Neural crest cell (in vitro differentiated cells): ENCODE results near the gene KCNIP3. TPM values are rescaled to one million over a fixed set of nuclear protein-coding genes. Genes with fewer than 3 reads are reported as not detected.

Experiments
- DNase-seq: peaks from one replicate; pipeline ENCODE4 v3.0.0; 2021; ENCODE audit warnings: low read depth, mixed read lengths, low spot score
- H3K27ac Mint-ChIP-seq: one replicate; pipeline ENCODE4 v1.8.0; 2021; ENCODE audit warnings: mild to moderate bottlenecking, mixed read lengths; ENCODE audit not compliant: unreplicated experiment
- H3K27me3 Mint-ChIP-seq: 2 replicates; pipeline ENCODE4 v1.8.0; 2021; ENCODE audit warnings: low read depth, mild to moderate bottlenecking, mixed read lengths
- H3K36me3 Mint-ChIP-seq: 2 replicates; pipeline ENCODE4 v1.8.0; 2021; ENCODE audit warnings: low read depth, mild to moderate bottlenecking, mixed read lengths
- H3K4me1 Mint-ChIP-seq: 2 replicates; pipeline ENCODE4 v1.8.0; 2021; ENCODE audit warnings: mixed read lengths
- H3K4me3 Mint-ChIP-seq: one replicate; pipeline ENCODE4 v1.8.0; 2021; ENCODE audit warnings: mild to moderate bottlenecking, mixed read lengths
- H3K9me3 Mint-ChIP-seq: 2 replicates; pipeline ENCODE4 v1.8.0; 2021; ENCODE audit warnings: mixed read lengths
- total RNA-seq: library from RNA; stranded (reverse); gene quantifications from 2 replicates; pipeline ENCODE4 v1.2.1, GENCODE V29; 2021
- TF ChIP-seq, protein P1 (sequence below): fragments of 200-600 bp; sonication (generic); conservative IDR thresholded peaks from 2 replicates; pipeline ENCODE4 v1.5.0; 2021; ENCODE audit warnings: antibody characterized with exemption, mild to moderate bottlenecking

Gene KCNIP3
- total RNA-seq, 1 donor from 2014 or later = 2.9 TPM

DNA sequence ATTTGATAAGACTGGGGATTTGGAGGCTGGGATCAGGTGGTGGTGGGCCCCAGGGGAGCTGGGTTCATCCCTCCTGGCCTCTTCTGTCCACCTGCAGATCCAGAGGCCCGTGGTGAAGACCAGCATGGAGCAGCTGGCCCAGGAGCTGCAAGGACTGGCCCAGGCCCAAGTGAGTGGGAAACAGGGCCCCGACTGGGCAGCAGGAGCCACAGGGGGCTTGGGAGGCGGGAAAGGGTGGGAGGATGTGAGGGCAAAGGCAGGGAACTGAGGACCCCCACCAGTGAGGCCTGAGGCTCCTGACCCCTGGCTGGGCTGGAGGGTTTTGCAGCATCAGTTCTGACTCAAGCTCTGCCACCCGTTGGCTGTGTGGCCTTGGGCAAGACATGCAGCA lies 11.6 kb upstream of the KCNIP3 start:
- Mint-ChIP-seq H3K9me3 (peaks cover 3% of the 10 kb centered on the region), H3K27ac (no peak overlapping the region), H3K4me3 (no peak overlapping the region), H3K27me3 (no peaks in the 10 kb centered on the region), H3K36me3 (peaks cover 7% of the 10 kb centered on the region), H3K4me1 (no peaks in the 10 kb centered on the region)
- TF ChIP-seq, protein P1, sequence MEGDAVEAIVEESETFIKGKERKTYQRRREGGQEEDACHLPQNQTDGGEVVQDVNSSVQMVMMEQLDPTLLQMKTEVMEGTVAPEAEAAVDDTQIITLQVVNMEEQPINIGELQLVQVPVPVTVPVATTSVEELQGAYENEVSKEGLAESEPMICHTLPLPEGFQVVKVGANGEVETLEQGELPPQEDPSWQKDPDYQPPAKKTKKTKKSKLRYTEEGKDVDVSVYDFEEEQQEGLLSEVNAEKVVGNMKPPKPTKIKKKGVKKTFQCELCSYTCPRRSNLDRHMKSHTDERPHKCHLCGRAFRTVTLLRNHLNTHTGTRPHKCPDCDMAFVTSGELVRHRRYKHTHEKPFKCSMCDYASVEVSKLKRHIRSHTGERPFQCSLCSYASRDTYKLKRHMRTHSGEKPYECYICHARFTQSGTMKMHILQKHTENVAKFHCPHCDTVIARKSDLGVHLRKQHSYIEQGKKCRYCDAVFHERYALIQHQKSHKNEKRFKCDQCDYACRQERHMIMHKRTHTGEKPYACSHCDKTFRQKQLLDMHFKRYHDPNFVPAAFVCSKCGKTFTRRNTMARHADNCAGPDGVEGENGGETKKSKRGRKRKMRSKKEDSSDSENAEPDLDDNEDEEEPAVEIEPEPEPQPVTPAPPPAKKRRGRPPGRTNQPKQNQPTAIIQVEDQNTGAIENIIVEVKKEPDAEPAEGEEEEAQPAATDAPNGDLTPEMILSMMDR = no peak
- no peak for DNase-seq

DNA sequence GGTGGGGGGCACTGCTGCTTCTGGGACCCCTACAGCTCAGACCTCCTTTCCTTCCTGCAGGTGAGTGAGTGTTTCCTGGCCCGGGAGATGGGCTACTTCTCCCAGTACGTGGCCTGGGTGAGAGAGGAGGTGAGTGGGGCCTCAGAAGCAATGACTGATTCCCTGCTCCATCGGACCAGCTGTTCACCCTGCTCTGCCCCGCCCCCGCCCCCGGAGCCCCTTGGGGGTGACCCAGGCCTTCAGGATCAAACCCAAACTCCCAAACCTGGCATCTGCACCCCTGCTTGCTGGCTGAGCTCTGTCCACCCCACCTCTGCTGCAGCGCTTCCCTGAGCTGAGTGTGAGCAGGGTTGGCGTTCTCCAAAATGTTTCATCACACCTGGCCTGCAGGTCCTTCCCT lies 9.8 kb upstream of the KCNIP3 start:
- no peaks in the 10 kb centered on the region for H3K4me1 Mint-ChIP-seq
- no peaks in the 10 kb centered on the region for H3K27me3 Mint-ChIP-seq
- TF ChIP-seq, protein P1 = no peak
- H3K27ac Mint-ChIP-seq = no peak overlapping the region
- H3K4me3 Mint-ChIP-seq = no peak overlapping the region
- H3K9me3 Mint-ChIP-seq = peaks cover 6% of the 10 kb centered on the region
- peaks cover 7% of the 10 kb centered on the region for H3K36me3 Mint-ChIP-seq
- no peak for DNase-seq

DNA sequence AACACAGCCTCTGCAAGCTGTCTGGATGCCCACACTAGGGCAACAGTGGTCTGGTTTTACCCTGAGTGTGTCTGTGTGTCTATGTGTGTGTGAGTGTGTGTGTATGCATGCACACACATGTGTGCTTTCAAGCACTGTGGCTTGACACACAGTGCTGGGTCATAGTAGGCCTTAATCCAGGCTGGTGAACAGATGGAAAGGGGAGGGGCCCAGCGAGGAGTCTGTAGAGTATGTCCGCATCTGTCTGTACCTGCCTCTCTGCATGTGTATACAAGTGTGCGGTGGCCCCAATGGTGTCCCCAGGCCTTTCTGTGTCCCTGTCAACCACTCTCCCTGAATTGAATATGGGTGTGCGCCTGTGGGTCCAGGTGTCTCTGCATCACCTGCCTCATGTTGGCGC lies 9.3 kb upstream of the KCNIP3 start:
- H3K27me3 Mint-ChIP-seq = no peaks in the 10 kb centered on the region
- no peak for DNase-seq
- H3K9me3 Mint-ChIP-seq = peaks cover 6% of the 10 kb centered on the region
- peaks cover 7% of the 10 kb centered on the region for H3K36me3 Mint-ChIP-seq
- TF ChIP-seq, protein P1 = no peak
- H3K4me3 Mint-ChIP-seq = no peak overlapping the region
- H3K27ac Mint-ChIP-seq = peak overlapping the region; percentile 35
- no peaks in the 10 kb centered on the region for H3K4me1 Mint-ChIP-seq

DNA sequence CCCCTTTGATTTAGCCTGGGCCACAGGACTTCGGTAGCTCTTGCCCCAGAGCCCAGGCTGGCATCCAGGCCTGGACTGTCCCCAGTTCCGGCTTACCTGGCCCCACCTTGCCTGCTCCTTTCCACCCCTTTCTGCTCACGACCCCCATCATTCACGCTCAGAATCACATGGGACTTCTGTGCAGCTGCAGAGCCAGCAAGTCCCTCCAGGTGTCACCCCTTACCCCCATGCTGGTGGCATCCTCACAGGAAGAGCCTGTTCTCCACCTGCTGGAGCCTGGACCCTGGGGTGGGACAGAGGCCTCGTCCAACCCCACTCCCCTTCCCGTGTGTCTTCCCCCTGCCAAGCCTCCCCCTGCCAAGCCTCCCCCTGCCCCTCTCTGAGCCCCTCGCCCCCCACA lies 7.9 kb upstream of the KCNIP3 start:
- Mint-ChIP-seq H3K4me1 (no peaks in the 10 kb centered on the region), H3K36me3 (peaks cover 7% of the 10 kb centered on the region), H3K27me3 (no peaks in the 10 kb centered on the region), H3K27ac (no peak overlapping the region), H3K4me3 (no peak overlapping the region), H3K9me3 (peaks cover 6% of the 10 kb centered on the region)
- DNase-seq = no peak
- TF ChIP-seq, protein P1 = no peak

DNA sequence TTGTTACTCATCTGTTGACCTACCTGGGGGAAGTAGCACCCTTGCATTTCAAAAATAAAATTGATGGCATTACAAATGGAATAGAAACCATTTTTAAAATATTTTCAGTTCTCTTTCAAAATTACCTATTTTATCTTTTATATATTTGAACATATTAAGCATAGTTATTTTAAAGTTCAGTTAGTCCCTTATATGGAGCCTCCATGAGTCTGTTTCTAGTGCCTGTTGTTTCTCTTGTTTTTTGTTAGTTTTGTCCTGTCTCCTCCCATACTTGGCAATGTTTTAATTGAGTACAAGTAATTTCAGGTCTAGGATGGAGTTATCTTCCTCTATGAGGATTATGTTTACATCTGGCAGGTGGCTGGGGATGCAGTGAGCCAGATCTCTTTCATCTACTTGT lies 5.9 kb upstream of the KCNIP3 start:
- Mint-ChIP-seq H3K4me3 (no peak overlapping the region), H3K36me3 (peaks cover 7% of the 10 kb centered on the region), H3K27ac (peak overlapping the region; percentile 19), H3K4me1 (no peaks in the 10 kb centered on the region), H3K27me3 (no peaks in the 10 kb centered on the region), H3K9me3 (peaks cover 6% of the 10 kb centered on the region)
- TF ChIP-seq, protein P1 = no peak
- DNase-seq = no peak
